Measurements from ENCODE around the gene IGIP.
A peak's percentile ranks its signal among the peaks of the same experiment; 100 is the strongest.

Gene IGIP

DNA sequence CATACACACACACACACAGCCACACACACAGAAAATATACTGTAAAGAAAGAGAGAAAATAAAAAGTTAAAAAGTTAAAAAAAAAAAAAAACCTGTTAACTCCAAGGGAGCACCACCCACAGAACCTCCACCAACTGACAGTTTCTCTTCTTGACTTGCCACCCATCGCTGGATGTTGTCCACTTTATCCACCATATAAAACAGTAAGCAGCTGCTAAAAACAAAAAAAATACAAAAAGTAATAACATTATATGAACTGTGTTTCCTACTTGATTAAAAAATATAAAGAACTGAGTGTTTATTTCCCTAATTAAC lies 10.6 kb upstream of the IGIP start:
- Histone ChIP-seq H3K9me3 (ENCODE audit: insufficient read depth, low read length) (no peaks in the 10 kb centered on the region), H3K36me3 (ENCODE audit: insufficient read depth, insufficient read length, low read length) (no peaks in the 10 kb centered on the region), H3K9ac (ENCODE audit: insufficient read length, low read depth) (peak overlapping the region; percentile 85), H3K4me3 (ENCODE audit: insufficient read length, low read depth) (peak overlapping the region; percentile 82), H3K27me3 (ENCODE audit: insufficient read depth, insufficient read length) (peaks cover 34% of the 10 kb centered on the region), H3K4me1 (ENCODE audit: insufficient read depth, insufficient read length) (peaks cover 3% of the 10 kb centered on the region)
- no peak for DNase-seq (ENCODE audit: low read depth, low spot score)
- TF ChIP-seq ZNF274 (IDR thresholded peaks at IDR 0.05; ENCODE audit: low read depth, low read length), result no peak
- no peak for TF ChIP-seq SUZ12 (IDR thresholded peaks at IDR 0.05; ENCODE audit: extremely low read depth, insufficient read depth, insufficient read length)
- no peak for TF ChIP-seq YY1 (IDR thresholded peaks at IDR 0.05; ENCODE audit: insufficient read depth, insufficient read length)

DNA sequence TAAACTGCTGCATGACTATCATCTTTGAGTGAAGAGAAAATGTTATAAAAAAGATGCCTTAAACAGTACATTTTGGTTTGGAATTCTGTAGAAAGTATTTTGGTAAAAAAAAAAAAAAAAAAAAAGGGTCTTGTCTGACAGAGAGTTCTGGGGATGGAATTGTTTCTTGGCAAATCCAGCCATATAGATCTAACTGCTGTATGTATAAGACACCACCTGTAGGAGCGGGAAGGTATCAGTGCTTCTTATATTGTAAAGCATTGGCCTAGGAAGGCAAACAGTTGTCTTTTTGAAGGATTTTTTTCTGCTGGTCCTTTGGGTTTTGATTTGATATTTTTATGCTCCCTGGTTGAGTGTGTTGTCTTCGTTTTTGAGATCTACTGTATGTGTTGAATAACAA lies 9.0 kb upstream of the IGIP start:
- no peak for DNase-seq (ENCODE audit: low read depth, low spot score)
- no peak overlapping the region for H3K9ac ChIP-seq (ENCODE audit: insufficient read length, low read depth)
- no peaks in the 10 kb centered on the region for H3K9me3 ChIP-seq (ENCODE audit: insufficient read depth, low read length)
- peaks cover 3% of the 10 kb centered on the region for H3K4me1 ChIP-seq (ENCODE audit: insufficient read depth, insufficient read length)
- H3K27me3 ChIP-seq (ENCODE audit: insufficient read depth, insufficient read length), result peaks cover 19% of the 10 kb centered on the region
- TF ChIP-seq SUZ12 (IDR thresholded peaks at IDR 0.05; ENCODE audit: extremely low read depth, insufficient read depth, insufficient read length) (no peak), YY1 (IDR thresholded peaks at IDR 0.05; ENCODE audit: insufficient read depth, insufficient read length) (no peak), ZNF274 (IDR thresholded peaks at IDR 0.05; ENCODE audit: low read depth, low read length) (no peak)
- H3K36me3 ChIP-seq (ENCODE audit: insufficient read depth, insufficient read length, low read length), result no peaks in the 10 kb centered on the region
- no peak overlapping the region for H3K4me3 ChIP-seq (ENCODE audit: insufficient read length, low read depth)

DNA sequence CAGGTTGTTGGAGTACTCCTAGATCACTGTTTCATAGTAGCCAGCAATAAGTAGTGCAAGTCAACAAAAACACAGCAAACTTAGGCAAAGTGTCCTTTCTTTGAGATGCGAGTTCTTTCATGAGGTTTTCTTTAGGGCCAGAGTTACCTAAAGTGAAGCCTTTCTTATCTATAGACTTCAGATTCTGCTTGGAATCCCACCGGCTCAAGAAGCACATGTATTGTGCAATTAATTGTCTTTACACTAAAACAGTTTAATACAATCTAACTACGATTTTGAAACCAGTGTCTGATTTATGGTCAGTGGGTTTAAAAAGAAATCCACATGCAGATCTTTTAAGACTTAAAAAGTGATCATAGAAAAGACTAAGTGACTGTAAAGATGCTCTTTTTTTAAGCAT lies 8.2 kb upstream of the IGIP start:
- Histone ChIP-seq H3K9ac (ENCODE audit: insufficient read length, low read depth) (no peak overlapping the region), H3K9me3 (ENCODE audit: insufficient read depth, low read length) (no peaks in the 10 kb centered on the region), H3K36me3 (ENCODE audit: insufficient read depth, insufficient read length, low read length) (no peaks in the 10 kb centered on the region), H3K4me1 (ENCODE audit: insufficient read depth, insufficient read length) (no peaks in the 10 kb centered on the region), H3K4me3 (ENCODE audit: insufficient read length, low read depth) (no peak overlapping the region), H3K27me3 (ENCODE audit: insufficient read depth, insufficient read length) (peaks cover 11% of the 10 kb centered on the region)
- no peak for DNase-seq (ENCODE audit: low read depth, low spot score)
- no peak for TF ChIP-seq ZNF274 (IDR thresholded peaks at IDR 0.05; ENCODE audit: low read depth, low read length)
- TF ChIP-seq YY1 (IDR thresholded peaks at IDR 0.05; ENCODE audit: insufficient read depth, insufficient read length), result no peak
- TF ChIP-seq SUZ12 (IDR thresholded peaks at IDR 0.05; ENCODE audit: extremely low read depth, insufficient read depth, insufficient read length), result no peak

DNA sequence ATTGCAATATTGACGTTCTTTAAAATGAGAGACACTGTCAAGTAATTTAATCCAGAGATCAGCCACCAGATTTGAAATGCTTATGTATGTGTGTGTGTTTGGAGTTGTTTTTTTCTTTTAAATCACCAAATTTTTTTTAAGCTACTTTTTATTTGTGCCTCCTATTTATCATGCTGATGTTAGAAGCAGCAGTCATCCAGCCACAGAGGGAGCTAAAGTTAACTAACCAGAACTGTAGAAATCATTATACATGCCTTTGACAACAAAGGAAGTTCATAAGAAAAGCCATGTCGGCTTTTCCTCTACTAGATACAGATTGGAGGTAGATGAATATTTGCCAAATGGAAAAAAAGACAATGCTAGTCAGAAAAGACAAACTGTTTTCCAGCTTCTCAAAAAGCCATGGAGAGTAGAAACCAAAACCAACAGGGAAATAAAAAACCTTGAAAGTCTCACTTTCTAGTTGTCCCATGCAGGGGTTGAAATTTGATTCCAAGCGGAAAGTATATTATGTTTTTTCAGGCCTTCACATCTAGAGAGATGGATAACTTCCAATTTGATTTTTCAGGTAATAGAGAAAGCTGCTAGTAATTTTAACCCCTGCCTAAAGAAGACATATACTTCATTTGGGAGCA lies 7.3 kb upstream of the IGIP start:
- no peak for DNase-seq (ENCODE audit: low read depth, low spot score)
- H3K4me3 ChIP-seq (ENCODE audit: insufficient read length, low read depth), result no peak overlapping the region
- no peak overlapping the region for H3K9ac ChIP-seq (ENCODE audit: insufficient read length, low read depth)
- no peaks in the 10 kb centered on the region for H3K36me3 ChIP-seq (ENCODE audit: insufficient read depth, insufficient read length, low read length)
- no peak for TF ChIP-seq SUZ12 (IDR thresholded peaks at IDR 0.05; ENCODE audit: extremely low read depth, insufficient read depth, insufficient read length)
- TF ChIP-seq YY1 (IDR thresholded peaks at IDR 0.05; ENCODE audit: insufficient read depth, insufficient read length), result no peak
- no peak for TF ChIP-seq ZNF274 (IDR thresholded peaks at IDR 0.05; ENCODE audit: low read depth, low read length)
- no peaks in the 10 kb centered on the region for H3K9me3 ChIP-seq (ENCODE audit: insufficient read depth, low read length)
- H3K4me1 ChIP-seq (ENCODE audit: insufficient read depth, insufficient read length), result no peaks in the 10 kb centered on the region
- H3K27me3 ChIP-seq (ENCODE audit: insufficient read depth, insufficient read length), result peaks cover 2% of the 10 kb centered on the region

DNA sequence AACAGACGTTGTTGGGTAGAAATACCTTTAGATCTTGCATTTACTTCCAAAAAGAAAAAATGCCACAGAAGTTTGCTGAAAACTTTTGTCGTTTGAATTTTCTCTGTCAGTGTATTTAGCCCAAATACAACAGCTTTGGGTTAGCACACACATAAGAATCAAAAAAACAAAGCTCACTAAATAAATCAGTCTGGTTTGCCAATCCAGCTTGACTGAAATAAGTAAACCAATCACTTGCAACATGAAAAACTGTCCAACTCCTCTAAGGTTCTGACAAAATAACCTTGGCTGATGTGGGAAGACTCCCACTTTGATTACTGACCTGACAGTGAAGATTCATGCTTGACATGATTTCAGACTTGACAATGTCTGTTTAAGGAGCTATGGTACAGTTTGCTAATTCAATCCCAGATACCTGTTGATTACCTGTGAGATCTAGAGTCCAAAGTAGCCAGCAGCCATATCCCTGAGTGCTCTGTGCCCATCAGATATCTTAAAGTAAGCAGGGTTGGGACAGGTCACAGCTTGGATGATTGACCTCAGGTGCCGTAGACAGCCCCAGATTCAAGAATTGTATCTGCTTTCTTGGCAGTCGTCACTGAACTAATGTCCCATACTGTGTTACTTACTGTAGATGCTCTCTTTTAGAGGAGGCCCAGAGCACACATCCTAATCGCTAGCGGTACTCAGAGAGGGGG lies 727 bp downstream of the IGIP start:
- Histone ChIP-seq H3K27me3 (ENCODE audit: insufficient read depth, insufficient read length) (no peaks in the 10 kb centered on the region), H3K4me1 (ENCODE audit: insufficient read depth, insufficient read length) (no peaks in the 10 kb centered on the region), H3K36me3 (ENCODE audit: insufficient read depth, insufficient read length, low read length) (no peaks in the 10 kb centered on the region), H3K9ac (ENCODE audit: insufficient read length, low read depth) (no peak overlapping the region), H3K4me3 (ENCODE audit: insufficient read length, low read depth) (no peak overlapping the region), H3K9me3 (ENCODE audit: insufficient read depth, low read length) (no peaks in the 10 kb centered on the region)
- no peak for TF ChIP-seq YY1 (IDR thresholded peaks at IDR 0.05; ENCODE audit: insufficient read depth, insufficient read length)
- no peak for TF ChIP-seq SUZ12 (IDR thresholded peaks at IDR 0.05; ENCODE audit: extremely low read depth, insufficient read depth, insufficient read length)
- no peak for TF ChIP-seq ZNF274 (IDR thresholded peaks at IDR 0.05; ENCODE audit: low read depth, low read length)
- DNase-seq (ENCODE audit: low read depth, low spot score), result no peak

DNA sequence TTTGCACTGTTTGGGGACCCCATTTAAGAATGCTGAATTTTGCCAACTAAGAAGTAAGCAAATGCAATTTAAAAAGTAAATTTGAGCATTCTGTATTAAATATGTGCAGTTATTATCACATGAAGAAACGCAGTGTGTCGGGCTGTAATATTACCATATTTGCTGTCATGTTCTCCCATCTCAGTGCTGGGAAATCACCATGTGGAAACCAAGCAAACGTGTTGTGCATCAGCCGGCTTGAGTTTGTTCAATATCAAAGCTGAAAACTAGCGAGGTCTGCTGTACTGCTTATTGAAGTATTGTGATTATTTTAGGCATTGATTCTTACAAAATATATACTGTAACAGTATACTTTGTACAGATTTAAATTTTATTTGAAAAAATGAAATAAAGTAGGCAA lies 2.6 kb downstream of the IGIP start:
- Histone ChIP-seq H3K27me3 (ENCODE audit: insufficient read depth, insufficient read length) (no peaks in the 10 kb centered on the region), H3K36me3 (ENCODE audit: insufficient read depth, insufficient read length, low read length) (no peaks in the 10 kb centered on the region), H3K4me1 (ENCODE audit: insufficient read depth, insufficient read length) (no peaks in the 10 kb centered on the region), H3K9me3 (ENCODE audit: insufficient read depth, low read length) (no peaks in the 10 kb centered on the region), H3K4me3 (ENCODE audit: insufficient read length, low read depth) (no peak overlapping the region), H3K9ac (ENCODE audit: insufficient read length, low read depth) (no peak overlapping the region)
- no peak for DNase-seq (ENCODE audit: low read depth, low spot score)
- TF ChIP-seq YY1 (IDR thresholded peaks at IDR 0.05; ENCODE audit: insufficient read depth, insufficient read length) (no peak), SUZ12 (IDR thresholded peaks at IDR 0.05; ENCODE audit: extremely low read depth, insufficient read depth, insufficient read length) (no peak), ZNF274 (IDR thresholded peaks at IDR 0.05; ENCODE audit: low read depth, low read length) (no peak)

DNA sequence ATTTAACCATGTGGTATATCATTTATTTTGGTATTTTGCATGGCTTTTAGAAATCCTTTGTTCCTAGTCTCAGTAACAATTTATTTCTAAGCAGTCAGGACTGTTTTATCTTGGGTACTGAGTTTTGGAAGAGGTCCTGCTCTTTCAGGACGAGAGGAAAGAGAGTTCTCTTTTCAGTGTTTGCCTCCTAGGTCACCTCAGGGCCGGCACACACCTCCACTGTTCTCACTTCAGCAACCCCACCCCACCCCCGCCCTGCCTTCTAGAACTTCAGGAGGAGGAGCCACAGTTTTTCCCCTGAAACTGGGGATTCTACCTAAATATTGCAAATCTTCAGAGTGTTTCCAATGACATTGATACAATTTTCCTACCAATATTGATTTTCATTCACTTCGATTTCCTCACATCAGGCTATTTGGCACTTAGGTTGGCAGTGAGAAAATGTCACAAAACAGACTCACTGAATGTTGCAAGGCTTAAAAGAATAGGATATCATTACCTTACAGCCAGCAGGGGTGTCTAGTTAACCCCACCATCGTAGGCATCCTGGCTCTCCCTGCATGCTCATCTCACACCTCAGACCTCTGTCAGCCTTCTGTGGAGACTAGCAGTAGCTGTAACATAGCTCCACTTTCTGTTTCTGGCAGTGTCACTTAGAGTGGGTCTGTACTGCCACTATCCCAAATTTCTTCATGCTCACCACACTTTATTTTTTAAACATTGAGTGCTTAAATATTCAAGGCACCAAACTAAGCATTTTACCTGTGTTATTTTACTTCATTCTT lies 5.4 kb downstream of the IGIP start:
- H3K4me3 ChIP-seq (ENCODE audit: insufficient read length, low read depth), result no peak overlapping the region
- TF ChIP-seq YY1 (IDR thresholded peaks at IDR 0.05; ENCODE audit: insufficient read depth, insufficient read length) (no peak), SUZ12 (IDR thresholded peaks at IDR 0.05; ENCODE audit: extremely low read depth, insufficient read depth, insufficient read length) (no peak), ZNF274 (IDR thresholded peaks at IDR 0.05; ENCODE audit: low read depth, low read length) (no peak)
- no peak overlapping the region for H3K9ac ChIP-seq (ENCODE audit: insufficient read length, low read depth)
- no peaks in the 10 kb centered on the region for H3K27me3 ChIP-seq (ENCODE audit: insufficient read depth, insufficient read length)
- H3K9me3 ChIP-seq (ENCODE audit: insufficient read depth, low read length), result no peaks in the 10 kb centered on the region
- DNase-seq (ENCODE audit: low read depth, low spot score), result no peak
- no peaks in the 10 kb centered on the region for H3K36me3 ChIP-seq (ENCODE audit: insufficient read depth, insufficient read length, low read length)
- no peaks in the 10 kb centered on the region for H3K4me1 ChIP-seq (ENCODE audit: insufficient read depth, insufficient read length)

Measured in NT2/D1 (cell line).